Fibroblast of the aortic adventitia (primary cell): ENCODE results near the gene OXA1L. TPM values are rescaled to one million over a fixed set of nuclear protein-coding genes. Genes with fewer than 3 reads are reported as not detected.

Source experiments
- DNase-seq: peaks from one replicate; pipeline ENCODE4 v3.0.0-alpha.2; 2010; ENCODE audit warnings: low read depth
- H3K4me3 ChIP-seq: 2 replicates; pipeline ENCODE4 v1.5.1; 2011; ENCODE audit warnings: low read depth, mild to moderate bottlenecking, control low read depth, low read length, moderate library complexity
- CTCF ChIP-seq: IDR thresholded peaks from 2 replicates; pipeline ENCODE4 v1.5.1; 2011; ENCODE audit warnings: mild to moderate bottlenecking, low read length, control low read depth, inconsistent platforms; ENCODE audit not compliant: insufficient read depth
- small RNA-seq: library from RNA; depleted of rRNA; stranded (forward); fragments of <200 nt; gene quantifications from one replicate; pipeline ENCODE3, GENCODE V24; 2012
- total RNA-seq: library from RNA; depleted of rRNA; stranded (reverse); fragments of >200 nt; gene quantifications from 2 replicates; pipeline ENCODE4 v1.2.3, GENCODE V29; 2012; ENCODE audit warnings: low replicate concordance

The OXA1L gene
- total RNA-seq, 1 donor, result 66.4 TPM

DNA sequence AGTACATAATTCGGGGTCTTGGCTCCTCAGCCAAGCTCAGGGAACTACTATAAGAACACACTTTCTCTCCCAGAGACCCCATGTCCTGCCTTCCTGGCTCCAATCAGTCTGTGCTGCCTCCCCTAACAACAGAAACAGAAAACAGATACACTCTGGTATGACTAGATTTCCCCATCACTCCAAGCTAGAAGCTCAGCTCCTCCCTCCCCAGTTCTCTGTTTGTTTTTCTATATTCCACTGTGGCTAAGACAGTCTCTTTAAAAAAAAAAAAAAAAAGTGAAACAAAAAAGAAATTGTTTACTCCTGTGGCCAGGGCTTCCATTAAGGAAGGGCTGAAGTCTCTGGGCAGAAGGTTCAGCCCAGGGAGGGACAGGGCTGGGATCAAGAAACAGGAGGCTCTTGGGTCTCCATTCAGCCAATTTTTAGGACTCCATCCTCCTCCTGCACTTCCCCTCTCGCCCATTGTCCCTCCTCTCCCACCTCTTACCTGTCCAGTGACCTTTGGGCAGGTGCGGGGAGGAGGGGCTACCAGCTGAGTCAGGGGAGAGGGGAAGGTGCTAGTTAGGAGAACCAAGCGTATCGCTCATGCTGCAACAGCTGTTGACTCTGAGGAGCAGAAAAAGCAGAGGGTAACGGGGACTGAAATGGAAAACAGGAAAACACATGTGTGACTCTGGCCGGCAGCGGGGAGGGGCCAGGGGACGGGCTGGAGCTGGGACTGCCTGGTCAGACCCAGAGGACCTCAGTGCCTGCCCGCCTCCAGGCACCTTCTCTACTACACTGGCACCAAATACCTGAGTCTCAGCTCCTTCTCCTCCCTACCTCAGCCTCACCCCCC, 52.9 kb downstream of the OXA1L start:
- DNase-seq, result peak; percentile 75
- no peak for TF ChIP-seq CTCF
- H3K4me3 ChIP-seq, result peak overlapping the region; percentile 39

- H3K4me3 ChIP-seq, result no peak overlapping the region
- DNase-seq, result no peak
- no peak for TF ChIP-seq CTCF
These were observed 54.2 kb downstream of the OXA1L start for GRCh38 chr14:22820731-22821130.

DNA sequence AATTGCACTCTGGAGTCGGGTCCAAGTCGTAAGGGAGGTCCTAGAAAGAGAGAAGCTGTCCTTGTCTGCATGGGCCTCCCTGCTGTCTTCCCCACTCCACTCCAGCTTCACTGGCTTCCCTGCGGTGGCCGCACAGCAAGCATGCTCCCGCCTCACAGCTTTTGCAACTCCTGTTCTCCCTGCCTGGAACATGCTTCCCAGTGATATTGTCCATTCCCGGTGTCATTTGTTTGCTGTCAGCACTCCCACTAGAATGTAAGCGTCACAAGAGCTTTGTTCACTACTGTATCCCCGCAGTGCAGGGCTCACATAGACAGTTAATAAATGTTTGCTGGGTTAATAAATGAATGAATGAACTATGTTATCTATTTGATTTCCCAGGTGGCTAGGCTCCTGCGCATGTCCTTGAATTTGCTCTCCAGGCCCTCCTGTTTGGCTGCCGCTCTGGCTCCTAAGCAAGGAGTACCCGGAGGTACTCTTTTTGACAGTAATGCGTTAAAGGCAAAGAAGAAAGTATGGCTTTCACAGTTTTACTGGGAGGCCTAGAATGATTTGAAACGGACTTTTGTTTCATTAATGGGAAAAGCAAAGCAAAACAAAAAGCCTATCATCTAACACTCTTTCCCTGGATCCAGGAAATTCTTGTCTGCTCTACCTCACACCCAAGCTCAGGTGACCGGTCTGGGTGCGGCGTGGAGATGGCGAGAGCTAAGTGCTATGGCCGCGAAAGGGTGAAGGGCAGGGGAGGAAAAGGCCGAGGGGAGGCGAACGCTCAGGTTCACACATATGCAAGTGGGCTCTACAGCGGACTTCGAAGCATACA, 54.9 kb downstream of the OXA1L start:
- DNase-seq, result no peak
- TF ChIP-seq CTCF, result no peak
- H3K4me3 ChIP-seq, result no peak overlapping the region

DNA sequence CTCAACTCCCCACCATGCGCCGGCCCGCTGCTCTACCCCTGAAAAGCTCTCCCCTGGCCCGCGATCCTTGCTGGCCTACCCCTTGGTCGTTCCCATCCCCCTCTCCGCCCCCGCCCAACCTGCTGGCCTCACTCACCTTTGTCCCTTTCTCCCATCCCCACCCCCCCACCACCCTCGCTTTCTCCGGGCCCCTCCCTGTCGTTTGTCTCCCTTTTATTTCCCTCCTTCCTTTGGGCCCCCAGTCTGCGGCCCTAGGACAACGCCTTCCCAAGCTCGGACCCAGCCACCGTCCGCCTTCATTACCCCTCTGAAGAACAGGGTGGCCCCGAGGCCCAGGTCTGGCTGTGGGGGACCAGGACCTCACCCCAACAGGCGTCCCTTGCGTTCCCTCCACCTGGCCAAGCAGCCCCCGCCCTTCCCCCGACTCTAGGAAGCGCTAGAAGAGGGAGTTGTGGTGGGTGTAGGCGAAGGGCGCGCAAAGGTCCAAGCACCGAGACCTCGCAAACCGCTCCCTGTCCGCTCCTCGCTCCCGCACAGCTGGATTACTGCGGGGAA, 55.6 kb downstream of the OXA1L start:
- no peak for TF ChIP-seq CTCF
- peak overlapping the region; percentile 22 for H3K4me3 ChIP-seq
- DNase-seq, result no peak

Small RNAs within 50 kb of the gene (small RNA-seq; reads per million reads assigned to genes)
- gene RF00588, result not detected

Other genes starting within 250 kb of the OXA1L start
- gene DAD1, start 177.5 kb upstream of the OXA1L start, total RNA-seq, result 81.2 and 564 TPM in 2 replicates
- 24.3 and 48.6 TPM in 2 replicates for gene ABHD4, start 168.4 kb upstream of the OXA1L start, total RNA-seq
- gene OR6J1, start 122.3 kb upstream of the OXA1L start, total RNA-seq, result not detected in 2 replicates
- 2.5 and 16.5 TPM in 2 replicates for gene SLC7A7, start 48.7 kb downstream of the OXA1L start, total RNA-seq
- gene MRPL52, start 63.2 kb downstream of the OXA1L start, total RNA-seq, result 14.2 and 69.9 TPM in 2 replicates
- gene MMP14, start 69.9 kb downstream of the OXA1L start, total RNA-seq, result 258 and 311 TPM in 2 replicates
- gene LRP10, start 105.1 kb downstream of the OXA1L start, total RNA-seq, result 104 and 107 TPM in 2 replicates
- gene REM2, start 116.5 kb downstream of the OXA1L start, total RNA-seq, result 0.09 TPM in 1 of 2 replicates, not detected in the other
- gene RBM23, start 152.5 kb downstream of the OXA1L start, total RNA-seq, result 48.7 and 101 TPM in 2 replicates
- gene PRMT5, start 162.7 kb downstream of the OXA1L start, total RNA-seq, result 23.0 and 53.5 TPM in 2 replicates
- 29.3 and 31.2 TPM in 2 replicates for gene HAUS4, start 190.4 kb downstream of the OXA1L start, total RNA-seq
- gene AJUBA, start 215.9 kb downstream of the OXA1L start, total RNA-seq, result 14.6 and 47.6 TPM in 2 replicates
- 7.0 and 8.1 TPM in 2 replicates for gene C14orf93, start 243.5 kb downstream of the OXA1L start, total RNA-seq